Measurements from ENCODE around the gene MED8. TPM values are rescaled to one million over a fixed set of nuclear protein-coding genes. Genes with fewer than 3 reads are reported as not detected.
"Not testable (repeated sequence)": the region's sequence is repeated elsewhere in the genome, so short reads cannot be mapped to it uniquely, and the experiment has no call there.

Gene MED8
- total and polyA plus RNA-seq, 12 donors: 17.3 to 79.1 (median 32.3) TPM

- TF ChIP-seq, protein P1, sequence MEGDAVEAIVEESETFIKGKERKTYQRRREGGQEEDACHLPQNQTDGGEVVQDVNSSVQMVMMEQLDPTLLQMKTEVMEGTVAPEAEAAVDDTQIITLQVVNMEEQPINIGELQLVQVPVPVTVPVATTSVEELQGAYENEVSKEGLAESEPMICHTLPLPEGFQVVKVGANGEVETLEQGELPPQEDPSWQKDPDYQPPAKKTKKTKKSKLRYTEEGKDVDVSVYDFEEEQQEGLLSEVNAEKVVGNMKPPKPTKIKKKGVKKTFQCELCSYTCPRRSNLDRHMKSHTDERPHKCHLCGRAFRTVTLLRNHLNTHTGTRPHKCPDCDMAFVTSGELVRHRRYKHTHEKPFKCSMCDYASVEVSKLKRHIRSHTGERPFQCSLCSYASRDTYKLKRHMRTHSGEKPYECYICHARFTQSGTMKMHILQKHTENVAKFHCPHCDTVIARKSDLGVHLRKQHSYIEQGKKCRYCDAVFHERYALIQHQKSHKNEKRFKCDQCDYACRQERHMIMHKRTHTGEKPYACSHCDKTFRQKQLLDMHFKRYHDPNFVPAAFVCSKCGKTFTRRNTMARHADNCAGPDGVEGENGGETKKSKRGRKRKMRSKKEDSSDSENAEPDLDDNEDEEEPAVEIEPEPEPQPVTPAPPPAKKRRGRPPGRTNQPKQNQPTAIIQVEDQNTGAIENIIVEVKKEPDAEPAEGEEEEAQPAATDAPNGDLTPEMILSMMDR (IDR thresholded peaks at IDR 0.05): no peak
- no peak for TF ChIP-seq POLR2A (IDR thresholded peaks at IDR 0.05)
- 90 to 98% (median 92%) methylated on average over 4 of the region's 4 CpGs for WGBS, 4 donors
- Histone ChIP-seq H3K27me3 (no peaks in the 10 kb centered on the region), H3K9me3 (replicated peaks in 1 of 3) (no peaks in the 10 kb centered on the region), H3K4me1 (replicated peaks in 1 of 2) (no peaks in the 10 kb centered on the region), H3K4me3 (no peak overlapping the region), H3K27ac (no peak overlapping the region), H3K36me3 (replicated peaks in 1 of 2) (peaks cover 0 to 70% of the 10 kb centered on the region in 2 donors)
- no peak for DNase-seq
- intact Hi-C loops (cut with DNase I): loop anchor here (5.0 kb wide), 1 partner anchor 192 kb away; no protein-coding TSS in a partner anchor
Observed at GRCh38 chr1:43418858-43419257, 29.3 kb upstream of the MED8 start.

DNA sequence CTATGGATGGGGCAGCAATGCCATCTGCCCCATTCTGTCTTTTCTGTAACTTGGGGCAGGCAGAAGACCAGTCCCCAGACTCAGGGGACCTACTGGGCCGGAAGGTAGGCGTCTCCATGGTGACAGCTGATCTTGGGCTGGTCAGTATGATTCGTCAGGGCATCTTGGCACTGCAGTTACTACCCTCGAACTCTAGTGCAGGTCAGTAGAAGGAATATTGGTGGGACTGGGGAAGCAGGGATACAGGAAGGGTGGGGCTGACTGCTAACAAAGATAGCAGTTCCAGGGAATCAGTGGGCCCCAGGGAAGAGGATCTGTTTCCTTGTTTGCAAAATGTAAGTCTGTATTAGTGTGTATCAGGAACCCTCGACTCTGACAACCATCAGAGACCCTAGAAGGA is 26.3 kb upstream of the MED8 start:
- intact Hi-C loops (cut with DNase I): loop anchor here (5.0 kb wide), 1 partner anchor 189 kb away; no protein-coding TSS in a partner anchor
- peaks cover 0 to 48% of the 10 kb centered on the region in 2 donors for H3K36me3 ChIP-seq (replicated peaks in 1 of 2)
- no peaks in the 10 kb centered on the region for H3K27me3 ChIP-seq

DNA sequence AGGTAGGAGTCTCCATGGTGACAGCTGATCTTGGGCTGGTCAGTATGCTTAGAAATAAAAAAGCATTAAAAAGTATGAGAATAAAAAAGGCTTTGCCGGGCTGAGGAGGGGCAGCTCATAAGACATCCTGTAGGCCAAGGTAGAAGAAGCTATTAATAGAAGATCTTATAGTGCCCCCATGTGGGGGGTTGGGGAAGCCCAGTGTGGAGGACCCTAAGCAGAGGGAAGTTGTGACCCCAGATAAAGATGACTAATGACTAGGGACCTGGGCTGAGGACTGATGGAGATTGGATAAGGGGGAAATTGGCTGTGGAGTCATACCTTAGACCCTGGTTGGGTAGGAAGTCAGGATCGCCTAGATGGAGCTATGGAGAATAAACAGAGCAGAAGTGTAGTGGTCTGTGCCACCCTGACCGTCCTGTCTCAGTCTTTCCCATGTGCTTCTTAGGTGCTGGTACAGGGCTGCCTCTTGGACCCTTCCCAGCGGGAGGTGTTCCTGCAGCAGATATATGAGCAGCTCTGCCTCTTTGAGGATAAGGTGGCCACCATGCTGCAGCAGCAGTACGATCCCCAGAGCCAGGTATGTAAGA is 25.1 kb upstream of the MED8 start:
- DNase-seq: peak; percentile 49 to 78 (median 58)
- intact Hi-C loops (cut with DNase I): loop anchor here (5.0 kb wide), 2 partner anchors 177 to 187 kb away; no protein-coding TSS in a partner anchor
- H3K9me3 ChIP-seq (replicated peaks in 1 of 3): no peaks in the 10 kb centered on the region
- no peak overlapping the region for H3K27ac ChIP-seq
- no peak overlapping the region for H3K4me3 ChIP-seq
- H3K36me3 ChIP-seq (replicated peaks in 1 of 2): peaks cover 0 to 36% of the 10 kb centered on the region in 2 donors
- WGBS, 4 donors: 69 to 87% (median 80%) methylated on average over 5 of the region's 5 CpGs
- TF ChIP-seq, protein P1 (IDR thresholded peaks at IDR 0.05): peak; percentile 25 to 67 (median 64)
- TF ChIP-seq POLR2A (IDR thresholded peaks at IDR 0.05): no peak
- H3K4me1 ChIP-seq (replicated peaks in 1 of 2): no peaks in the 10 kb centered on the region
- H3K27me3 ChIP-seq: no peaks in the 10 kb centered on the region

More for the DNA sequence above, 26.3 kb upstream of the MED8 start:
- DNase-seq: no peak
- Histone ChIP-seq H3K9me3 (replicated peaks in 1 of 3) (no peaks in the 10 kb centered on the region), H3K27ac (no peak overlapping the region), H3K4me1 (replicated peaks in 1 of 2) (no peaks in the 10 kb centered on the region), H3K4me3 (no peak overlapping the region)
- TF ChIP-seq, protein P1 (IDR thresholded peaks at IDR 0.05): no peak
- no peak for TF ChIP-seq POLR2A (IDR thresholded peaks at IDR 0.05)
- whole genome bisulfite sequencing, 4 donors: 66 to 78% (median 71%) methylated on average over 4 to 5 of the region's 5 CpGs

DNA sequence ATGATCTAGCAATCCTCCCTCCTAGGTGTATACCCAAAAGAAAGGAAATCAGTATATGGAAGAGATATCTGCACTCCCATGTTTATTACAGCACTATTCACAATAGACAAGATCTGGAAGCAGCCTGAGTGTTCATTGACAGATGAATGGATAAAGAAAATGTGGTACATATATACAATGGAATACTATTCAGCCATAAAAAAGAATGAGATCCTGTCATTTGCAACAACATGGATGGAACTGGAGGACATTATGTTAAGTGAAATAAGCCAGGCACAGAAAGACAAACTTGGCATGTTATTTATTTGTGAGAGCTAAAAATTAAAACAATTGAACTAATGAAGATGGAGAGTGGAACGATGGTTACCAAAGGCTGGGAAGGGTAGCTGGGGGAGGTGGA is 23.8 kb upstream of the MED8 start:
- H3K36me3 ChIP-seq (replicated peaks in 1 of 2): peaks cover 0 to 30% of the 10 kb centered on the region in 2 donors
- 90 to 100% (median 97%) methylated on average over 1 of the region's 1 CpG for WGBS, 4 donors

GRCh38 chr1:43410571-43410970 is 21.0 kb upstream of the MED8 start:
- Histone ChIP-seq H3K27ac (no peak overlapping the region), H3K36me3 (replicated peaks in 1 of 2) (peaks cover 0 to 24% of the 10 kb centered on the region in 2 donors), H3K27me3 (no peaks in the 10 kb centered on the region), H3K4me1 (replicated peaks in 1 of 2) (peaks cover 1 to 2% of the 10 kb centered on the region in 2 donors), H3K4me3 (no peak overlapping the region), H3K9me3 (replicated peaks in 1 of 3) (no peaks in the 10 kb centered on the region)
- TF ChIP-seq, protein P1 (IDR thresholded peaks at IDR 0.05): no peak
- no peak for TF ChIP-seq POLR2A (IDR thresholded peaks at IDR 0.05)
- DNase-seq: no peak
- 75 to 99% (median 88%) methylated on average over 3 of the region's 3 CpGs for WGBS, 4 donors
- intact Hi-C loops (cut with DNase I): loop anchor here in 1 of 2 donors (5.0 kb wide), 1 partner anchor 173 kb away; no protein-coding TSS in a partner anchor

More for the DNA sequence above, 23.8 kb upstream of the MED8 start:
- not testable (repeated sequence) for H3K27ac ChIP-seq; H3K9me3 ChIP-seq (replicated peaks in 1 of 3); DNase-seq; H3K4me3 ChIP-seq; H3K27me3 ChIP-seq; H3K4me1 ChIP-seq (replicated peaks in 1 of 2)
- intact Hi-C loops (cut with DNase I): loop anchor here in 1 of 2 donors (5.0 kb wide), 1 partner anchor 176 kb away; no protein-coding TSS in a partner anchor
